PC-3 (cell line): ENCODE results near the gene HNF1A.

Source experiments
- CTCF ChIP-seq: fragments of 300-600 bp; sonication (generic); conservative IDR thresholded peaks from 2 replicates; pipeline ENCODE4 v1.5.1; 2017; ENCODE audit warnings: antibody characterized with exemption, low read depth, mild to moderate bottlenecking, low read length
- EZH2 ChIP-seq: fragments of 300-600 bp; sonication (generic); IDR thresholded peaks from one replicate; pipeline ENCODE4 v1.6.1; 2017; ENCODE audit warnings: antibody characterized with exemption, mild to moderate bottlenecking, low read length; ENCODE audit not compliant: unreplicated experiment
- EZH2phosphoT487 ChIP-seq: fragments of 300-600 bp; sonication (generic); IDR thresholded peaks from 2 replicates; pipeline ENCODE4 v1.6.1; 2018; ENCODE audit warnings: mild to moderate bottlenecking, antibody characterized with exemption, low read length, borderline replicate concordance

- no peak for TF ChIP-seq CTCF
- no peak for TF ChIP-seq EZH2phosphoT487
- TF ChIP-seq EZH2 = no peak
These were observed 64.7 kb downstream of the HNF1A start for GRCh38 chr12:121043067-121043466.
